Measurements from ENCODE around the gene PRRC2B.

PRRC2B gene

DNA sequence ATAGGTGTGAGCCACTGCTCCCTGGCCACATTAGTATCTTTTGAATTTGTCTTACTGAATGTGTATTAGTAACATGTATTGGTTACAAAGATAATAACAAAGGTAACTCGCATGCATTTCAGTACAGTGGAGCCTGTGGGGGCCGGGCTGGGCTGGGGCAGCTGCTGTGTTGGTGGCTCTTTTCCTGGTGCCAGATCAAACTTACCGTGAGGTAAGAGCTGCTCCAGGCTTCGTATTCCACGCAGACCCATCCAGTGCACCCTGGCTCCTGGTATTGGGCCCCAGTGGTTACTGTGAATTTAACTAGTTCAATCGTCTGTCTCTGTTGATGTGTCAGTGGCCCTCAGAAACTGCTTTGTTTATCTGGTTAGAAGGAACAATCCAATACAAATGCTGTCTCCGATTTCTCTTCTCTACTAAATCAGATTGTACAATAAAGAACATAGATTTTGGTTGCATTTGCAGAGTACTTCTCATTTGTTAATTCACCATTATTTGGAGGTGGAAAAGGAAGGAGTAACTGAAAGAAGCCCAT is 15.6 kb downstream of the PRRC2B start:
- Histone ChIP-seq H3K9ac (ENCODE audit: low read length) (no peak overlapping the region), H2AK5ac (ENCODE audit: low read length) (no peak overlapping the region), H3K4me2 (ENCODE audit: low read length) (no peak overlapping the region), H3K23ac (ENCODE audit: low read length) (no peak overlapping the region), H3K4me3 (ENCODE audit: low read depth, low read length) (no peak overlapping the region), H2BK5ac (ENCODE audit: low read depth, low read length, poor library complexity) (no peak overlapping the region), H4K8ac (ENCODE audit: low read depth, low read length) (no peak overlapping the region), H3K14ac (ENCODE audit: low read length) (no peak overlapping the region), H2AFZ (ENCODE audit: insufficient read depth, low read length, poor library complexity) (no peak overlapping the region), H2BK12ac (ENCODE audit: low read length) (no peak overlapping the region), H3K27ac (ENCODE audit: low read depth, low read length) (no peak overlapping the region), H3K9me3 (ENCODE audit: insufficient read depth, low read depth, low read length) (no peaks in the 10 kb centered on the region), H2BK120ac (ENCODE audit: insufficient read depth, low read length, poor library complexity) (no peak overlapping the region), H3K79me2 (ENCODE audit: control insufficient read depth, insufficient read depth, low read length, poor library complexity) (peaks cover 48% of the 10 kb centered on the region), H3K4ac (ENCODE audit: low read depth, low read length) (peak overlapping the region; percentile 96), H4K91ac (ENCODE audit: low read depth, low read length) (no peak overlapping the region), H3K36me3 (ENCODE audit: control insufficient read depth in 1 of 2, insufficient read depth in 2 of 2, low read length in 2 of 2) (peaks cover 7 to 14% of the 10 kb centered on the region in 2 experiments), H3K4me1 (ENCODE audit: control insufficient read depth in 1 of 2, insufficient read depth in 2 of 2, low read length in 2 of 2) (peaks cover 33 to 37% of the 10 kb centered on the region in 2 experiments), H3K18ac (ENCODE audit: low read length) (no peak overlapping the region), H3K27me3 (ENCODE audit: insufficient read depth, low read length) (no peaks in the 10 kb centered on the region), H3K79me1 (ENCODE audit: low read length) (no peaks in the 10 kb centered on the region), H4K12ac (ENCODE audit: low read depth, low read length) (no peak overlapping the region)
- DNase-seq, result no peak
- WGBS (ENCODE audit: extremely low coverage, insufficient coverage, insufficient read length), result no CpG with 5 or more reads among the region's 7 CpGs

DNA sequence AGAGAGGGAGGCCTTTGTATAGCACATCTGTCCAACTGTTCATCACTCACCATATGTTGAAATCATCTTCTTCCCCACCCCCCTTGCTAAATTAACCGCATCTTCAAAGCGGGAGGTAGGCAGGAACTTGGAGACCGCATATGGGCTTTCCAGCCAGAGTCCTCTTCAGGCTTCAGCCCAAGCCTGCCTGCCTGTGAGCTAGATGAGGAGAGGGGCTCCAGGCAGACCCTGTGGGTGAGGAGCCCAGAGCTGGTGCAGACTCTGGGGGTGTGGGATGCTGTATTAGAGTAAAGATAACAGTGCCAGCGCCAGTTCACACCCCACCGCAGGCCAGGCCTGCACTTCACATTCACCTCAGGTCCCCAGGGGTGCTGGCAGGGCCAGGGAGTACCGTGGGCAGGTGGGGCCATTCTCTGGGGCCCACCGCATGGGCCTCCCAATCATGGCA is 16.2 kb downstream of the PRRC2B start:
- Histone ChIP-seq H3K27me3 (ENCODE audit: insufficient read depth, low read length) (no peaks in the 10 kb centered on the region), H2BK5ac (ENCODE audit: low read depth, low read length, poor library complexity) (no peak overlapping the region), H4K91ac (ENCODE audit: low read depth, low read length) (no peak overlapping the region), H3K79me2 (ENCODE audit: control insufficient read depth, insufficient read depth, low read length, poor library complexity) (peaks cover 50% of the 10 kb centered on the region), H3K4me1 (ENCODE audit: control insufficient read depth in 1 of 2, insufficient read depth in 2 of 2, low read length in 2 of 2) (peaks cover 30 to 34% of the 10 kb centered on the region in 2 experiments), H3K18ac (ENCODE audit: low read length) (no peak overlapping the region), H3K9ac (ENCODE audit: low read length) (no peak overlapping the region), H2AFZ (ENCODE audit: insufficient read depth, low read length, poor library complexity) (no peak overlapping the region), H2BK120ac (ENCODE audit: insufficient read depth, low read length, poor library complexity) (no peak overlapping the region), H2BK12ac (ENCODE audit: low read length) (no peak overlapping the region), H3K4me3 (ENCODE audit: low read depth, low read length) (no peak overlapping the region), H4K8ac (ENCODE audit: low read depth, low read length) (no peak overlapping the region), H3K4me2 (ENCODE audit: low read length) (no peak overlapping the region), H3K9me3 (ENCODE audit: insufficient read depth, low read depth, low read length) (no peaks in the 10 kb centered on the region), H2AK5ac (ENCODE audit: low read length) (no peak overlapping the region), H3K27ac (ENCODE audit: low read depth, low read length) (no peak overlapping the region), H3K79me1 (ENCODE audit: low read length) (no peaks in the 10 kb centered on the region), H3K14ac (ENCODE audit: low read length) (no peak overlapping the region), H3K23ac (ENCODE audit: low read length) (no peak overlapping the region), H3K36me3 (ENCODE audit: control insufficient read depth in 1 of 2, insufficient read depth in 2 of 2, low read length in 2 of 2) (peaks cover 7 to 15% of the 10 kb centered on the region in 2 experiments), H3K4ac (ENCODE audit: low read depth, low read length) (peak overlapping the region; percentile 100), H4K12ac (ENCODE audit: low read depth, low read length) (no peak overlapping the region)
- no peak for DNase-seq
- no CpG with 5 or more reads among the region's 7 CpGs for WGBS (ENCODE audit: extremely low coverage, insufficient coverage, insufficient read length)

DNA sequence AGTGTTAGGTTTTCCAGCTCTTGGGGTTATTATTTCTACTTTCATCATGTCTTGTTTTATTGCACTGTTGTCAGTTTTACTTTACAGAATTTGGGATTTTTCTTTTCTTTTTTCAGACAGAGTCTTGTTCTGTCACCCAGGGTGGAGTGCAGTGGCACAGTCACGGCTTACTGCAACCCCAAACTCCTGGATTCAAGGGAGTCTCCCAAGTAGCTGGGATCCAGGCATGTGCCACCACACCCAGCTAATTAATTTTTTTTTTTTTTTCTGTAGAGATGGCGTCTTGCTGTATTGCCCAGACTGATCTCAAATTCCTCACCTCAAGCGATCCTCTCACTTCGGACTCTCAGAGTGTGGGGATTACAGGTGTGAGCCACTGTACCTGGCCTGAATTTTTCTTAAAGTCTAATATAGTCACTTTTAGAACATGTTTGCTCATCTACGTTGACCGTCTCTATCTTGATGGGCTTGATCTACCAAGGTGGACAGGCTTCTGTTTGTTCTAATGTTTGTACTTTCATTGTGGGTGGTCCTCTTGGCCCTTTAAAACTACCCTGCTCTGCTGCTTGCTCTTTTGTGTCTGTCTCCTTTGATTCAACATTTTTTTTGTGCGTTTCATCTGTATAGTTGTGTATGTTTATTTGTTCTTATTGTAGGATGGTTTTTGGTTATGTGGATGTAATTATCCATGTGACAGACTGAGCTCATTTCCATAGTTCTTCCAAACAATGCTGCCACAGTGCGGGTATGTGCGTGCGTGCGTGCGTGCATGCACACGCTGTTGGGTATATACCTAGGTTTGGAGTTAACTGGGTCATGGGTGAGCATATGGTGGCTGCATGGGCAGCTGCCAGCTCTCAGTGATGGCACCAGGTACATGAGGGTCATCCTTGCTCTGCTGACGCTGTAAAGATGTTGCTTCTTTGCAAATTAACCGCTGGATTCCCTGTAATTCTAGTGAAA is 18.1 kb downstream of the PRRC2B start:
- H2BK5ac ChIP-seq (ENCODE audit: low read depth, low read length, poor library complexity), result no peak overlapping the region
- peaks cover 9 to 13% of the 10 kb centered on the region in 2 experiments for H3K36me3 ChIP-seq (ENCODE audit: control insufficient read depth in 1 of 2, insufficient read depth in 2 of 2, low read length in 2 of 2)
- no peak overlapping the region for H3K9ac ChIP-seq (ENCODE audit: low read length)
- no peak overlapping the region for H3K27ac ChIP-seq (ENCODE audit: low read depth, low read length)
- no peaks in the 10 kb centered on the region for H3K79me1 ChIP-seq (ENCODE audit: low read length)
- H3K14ac ChIP-seq (ENCODE audit: low read length), result no peak overlapping the region
- H3K79me2 ChIP-seq (ENCODE audit: control insufficient read depth, insufficient read depth, low read length, poor library complexity), result peaks cover 38% of the 10 kb centered on the region
- H2AK5ac ChIP-seq (ENCODE audit: low read length), result no peak overlapping the region
- H3K27me3 ChIP-seq (ENCODE audit: insufficient read depth, low read length), result no peaks in the 10 kb centered on the region
- no peak overlapping the region for H3K4me3 ChIP-seq (ENCODE audit: low read depth, low read length)
- H3K23ac ChIP-seq (ENCODE audit: low read length), result no peak overlapping the region
- no peak overlapping the region for H2BK120ac ChIP-seq (ENCODE audit: insufficient read depth, low read length, poor library complexity)
- H3K4ac ChIP-seq (ENCODE audit: low read depth, low read length), result peak overlapping the region; percentile 69
- H3K4me2 ChIP-seq (ENCODE audit: low read length), result no peak overlapping the region
- H4K12ac ChIP-seq (ENCODE audit: low read depth, low read length), result no peak overlapping the region
- no peak overlapping the region for H3K18ac ChIP-seq (ENCODE audit: low read length)
- no peaks in the 10 kb centered on the region for H3K9me3 ChIP-seq (ENCODE audit: insufficient read depth, low read depth, low read length)
- H2BK12ac ChIP-seq (ENCODE audit: low read length), result no peak overlapping the region
- DNase-seq, result peak; percentile 28 to 62
- H4K91ac ChIP-seq (ENCODE audit: low read depth, low read length), result no peak overlapping the region
- H3K4me1 ChIP-seq (ENCODE audit: control insufficient read depth in 1 of 2, insufficient read depth in 2 of 2, low read length in 2 of 2), result peaks cover 17 to 19% of the 10 kb centered on the region in 2 experiments
- no peak overlapping the region for H4K8ac ChIP-seq (ENCODE audit: low read depth, low read length)
- no CpG with 5 or more reads among the region's 15 CpGs for WGBS (ENCODE audit: extremely low coverage, insufficient coverage, insufficient read length)
- H2AFZ ChIP-seq (ENCODE audit: insufficient read depth, low read length, poor library complexity), result no peak overlapping the region

DNA sequence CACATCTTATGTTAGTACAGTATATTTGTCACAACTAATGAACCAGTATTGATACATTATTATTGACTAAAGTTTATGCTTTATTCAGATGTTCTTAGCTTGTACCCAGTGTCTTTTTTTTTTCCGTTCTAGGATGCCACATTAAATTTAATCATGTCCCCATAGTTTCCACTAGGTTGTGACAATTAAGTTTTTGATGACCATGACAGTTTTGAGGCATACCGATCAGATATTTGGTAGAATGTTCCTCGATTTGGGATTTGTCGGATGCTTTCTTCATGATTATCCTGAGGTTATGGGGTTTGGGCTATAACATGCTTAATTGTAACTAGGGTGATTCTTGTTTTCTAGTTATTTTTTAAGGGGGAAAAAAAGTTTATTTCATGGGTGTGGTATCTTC is 22.6 kb downstream of the PRRC2B start:
- no peak overlapping the region for H3K18ac ChIP-seq (ENCODE audit: low read length)
- H2BK120ac ChIP-seq (ENCODE audit: insufficient read depth, low read length, poor library complexity), result no peak overlapping the region
- no CpG with 5 or more reads among the region's 4 CpGs for WGBS (ENCODE audit: extremely low coverage, insufficient coverage, insufficient read length)
- H3K23ac ChIP-seq (ENCODE audit: low read length), result no peak overlapping the region
- H3K27me3 ChIP-seq (ENCODE audit: insufficient read depth, low read length), result no peaks in the 10 kb centered on the region
- no peak overlapping the region for H4K12ac ChIP-seq (ENCODE audit: low read depth, low read length)
- no peak overlapping the region for H3K27ac ChIP-seq (ENCODE audit: low read depth, low read length)
- no peak overlapping the region for H4K8ac ChIP-seq (ENCODE audit: low read depth, low read length)
- H3K9ac ChIP-seq (ENCODE audit: low read length), result no peak overlapping the region
- H3K36me3 ChIP-seq (ENCODE audit: control insufficient read depth in 1 of 2, insufficient read depth in 2 of 2, low read length in 2 of 2), result peaks cover 13 to 23% of the 10 kb centered on the region in 2 experiments
- no peak overlapping the region for H2AK5ac ChIP-seq (ENCODE audit: low read length)
- H2BK5ac ChIP-seq (ENCODE audit: low read depth, low read length, poor library complexity), result no peak overlapping the region
- H3K14ac ChIP-seq (ENCODE audit: low read length), result no peak overlapping the region
- H3K79me1 ChIP-seq (ENCODE audit: low read length), result no peaks in the 10 kb centered on the region
- DNase-seq, result no peak
- no peak overlapping the region for H3K4ac ChIP-seq (ENCODE audit: low read depth, low read length)
- H3K4me2 ChIP-seq (ENCODE audit: low read length), result no peak overlapping the region
- H3K9me3 ChIP-seq (ENCODE audit: insufficient read depth, low read depth, low read length), result no peaks in the 10 kb centered on the region
- no peak overlapping the region for H4K91ac ChIP-seq (ENCODE audit: low read depth, low read length)
- H3K79me2 ChIP-seq (ENCODE audit: control insufficient read depth, insufficient read depth, low read length, poor library complexity), result peaks cover 47% of the 10 kb centered on the region
- H3K4me1 ChIP-seq (ENCODE audit: control insufficient read depth in 1 of 2, insufficient read depth in 2 of 2, low read length in 2 of 2), result peaks cover 33 to 35% of the 10 kb centered on the region in 2 experiments
- no peak overlapping the region for H2BK12ac ChIP-seq (ENCODE audit: low read length)
- no peak overlapping the region for H3K4me3 ChIP-seq (ENCODE audit: low read depth, low read length)
- no peak overlapping the region for H2AFZ ChIP-seq (ENCODE audit: insufficient read depth, low read length, poor library complexity)
